HG03565 (cell line): ENCODE data around the gene DKKL1.
"Not testable (repeated sequence)": the region's sequence is repeated elsewhere in the genome, so short reads cannot be mapped to it uniquely, and the experiment has no call there.

ENCODE experiments used
- ATAC-seq: cut with Tn5 transposase; IDR thresholded peaks from one replicate; pipeline ENCODE4 v1.9.1; 2021; ENCODE audit warnings: mild to moderate bottlenecking, moderate library complexity; ENCODE audit not compliant: unreplicated experiment

DKKL1 gene

DNA sequence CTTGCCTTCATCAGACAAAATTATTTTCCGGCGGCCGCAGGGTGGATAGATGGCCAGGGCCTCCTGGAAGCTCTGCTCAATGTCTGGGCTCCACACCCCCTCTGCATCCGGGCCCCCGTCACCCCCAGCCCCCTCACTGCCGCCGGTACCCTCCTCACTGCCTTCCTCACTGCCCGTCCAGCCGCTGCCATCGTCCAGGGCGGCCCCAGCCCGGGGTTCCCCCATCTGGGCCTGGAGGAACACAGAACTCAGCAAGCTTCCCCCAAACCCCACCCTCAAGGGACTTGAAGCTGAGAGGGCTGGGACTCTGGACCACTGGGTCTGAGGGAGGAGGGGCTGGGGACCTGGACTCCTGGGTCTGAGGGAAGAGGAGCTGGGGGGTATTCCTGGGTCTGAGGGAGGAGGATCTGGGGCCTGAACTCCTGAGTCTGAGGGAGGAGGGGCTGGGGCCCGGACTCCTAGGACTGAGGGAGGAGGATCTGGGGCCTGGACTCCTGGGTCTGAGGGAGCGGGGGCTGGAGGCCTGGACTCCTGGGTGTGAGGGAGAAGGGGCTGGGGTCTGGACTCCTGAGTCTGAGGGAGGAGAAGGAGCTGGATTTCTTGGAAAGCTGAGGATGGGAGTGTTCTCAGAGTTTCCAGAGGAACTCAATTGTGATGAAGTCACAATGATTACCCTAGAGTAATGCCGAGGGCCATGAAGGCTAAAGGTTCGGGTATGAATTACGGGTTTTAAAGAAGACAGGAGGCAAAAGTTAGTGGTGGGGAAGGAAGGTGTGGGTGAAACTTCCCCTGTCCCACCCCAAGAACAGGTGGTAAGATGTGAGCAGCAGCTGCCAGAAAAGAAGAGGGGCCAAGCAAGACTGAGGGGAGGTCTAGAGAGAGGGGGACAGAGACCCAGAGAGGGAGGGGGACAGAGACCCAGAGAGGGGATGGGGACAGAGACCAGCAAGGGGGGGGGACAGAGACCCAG is 3.5 kb upstream of the DKKL1 start:
- no peak for ATAC-seq

DNA sequence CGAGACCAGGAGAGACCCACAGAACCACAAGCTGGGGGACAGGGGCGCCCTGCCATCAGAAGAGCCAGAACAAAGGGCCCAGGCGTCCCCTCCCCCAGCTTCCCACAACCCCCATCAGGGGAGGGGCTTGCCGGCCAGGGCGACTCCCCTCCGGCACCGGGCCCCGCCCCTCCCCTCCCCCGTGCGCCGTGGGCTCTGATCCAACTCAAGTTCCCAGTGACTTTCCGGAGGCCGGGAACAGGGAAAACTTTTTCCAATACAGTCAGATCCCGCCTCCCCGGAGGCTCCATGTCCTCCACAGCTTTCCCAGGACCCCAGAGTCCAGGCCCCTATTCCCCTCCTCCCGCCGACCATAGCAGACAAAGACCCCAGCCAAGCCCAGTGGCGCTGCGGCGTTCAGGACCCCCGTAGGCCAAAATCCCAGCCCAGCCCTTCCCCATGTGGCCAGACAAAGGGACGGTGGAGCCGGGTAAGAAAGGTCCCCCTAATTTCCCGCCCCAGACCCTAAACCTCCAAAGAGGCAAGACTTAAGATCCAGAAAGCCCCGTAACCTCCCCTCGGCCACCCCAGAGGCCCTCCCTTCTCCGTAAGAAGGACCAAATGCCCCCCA is 2.1 kb upstream of the DKKL1 start:
- ATAC-seq = no peak

DNA sequence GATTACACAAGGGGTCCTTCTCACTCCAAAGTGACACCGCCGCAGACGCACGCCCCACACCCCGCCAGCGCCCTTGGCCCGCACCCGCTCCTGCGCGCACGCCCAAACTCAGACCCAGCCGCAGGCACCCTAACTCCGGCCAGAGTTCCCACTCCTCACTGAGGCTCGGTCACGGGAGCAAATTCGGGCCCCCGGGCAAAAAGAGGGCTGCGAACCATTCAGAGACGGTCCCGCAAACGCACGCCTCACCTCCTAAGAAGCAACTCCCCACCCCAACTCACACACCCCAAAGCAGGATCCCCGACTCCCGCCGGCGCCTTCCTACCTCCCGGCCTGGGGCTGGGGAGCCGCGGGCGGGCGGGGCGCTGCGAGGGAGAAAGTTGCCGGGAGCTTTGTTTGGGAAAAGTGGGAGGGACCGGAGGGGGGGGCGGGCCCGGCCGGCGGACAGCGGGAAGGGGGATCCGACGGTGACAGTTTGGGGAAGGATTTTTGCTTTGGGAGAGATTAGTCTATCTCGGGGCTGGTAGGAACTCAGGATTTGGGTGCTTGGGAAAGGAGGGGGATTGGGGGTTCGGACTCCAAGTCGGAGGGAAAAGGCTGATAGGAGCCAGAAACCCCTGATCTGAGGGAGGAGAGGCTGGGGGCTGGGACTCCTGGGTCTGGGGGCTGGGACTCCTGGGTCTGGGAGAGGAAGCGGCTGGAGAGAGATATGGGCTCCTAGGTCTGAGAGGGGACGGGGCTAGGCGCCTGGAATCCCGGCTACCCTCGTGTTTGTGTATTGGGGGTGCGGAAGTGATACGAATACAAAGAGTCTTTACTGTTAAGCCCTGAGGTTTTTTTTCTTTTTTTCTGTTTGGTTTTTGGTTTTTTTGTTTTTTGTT is 1.4 kb upstream of the DKKL1 start, which contains the start of gene TEAD2:
TSS of gene TEAD2 (minus strand) at position 369 of the 881 bp plus-strand sequence. CDS start 2,341 bp downstream, outside the sequence.
- no peak for ATAC-seq

DNA sequence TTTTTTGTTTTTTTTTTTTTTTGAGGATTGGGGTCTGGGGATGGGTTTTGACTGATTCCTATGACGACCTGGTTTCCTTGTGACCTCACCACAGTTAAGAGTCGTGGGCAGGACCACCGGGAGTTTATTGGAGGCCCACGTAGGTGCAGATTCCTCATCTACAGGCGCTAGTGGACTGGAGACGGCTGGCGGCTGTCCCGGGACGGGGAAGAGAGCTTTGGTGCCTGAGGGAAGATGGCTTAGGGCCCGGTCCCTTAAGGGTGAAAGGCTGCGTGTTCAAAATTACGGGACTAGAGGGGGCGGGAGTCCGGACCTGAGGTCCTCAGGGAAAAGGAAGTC is 779 bp upstream of the DKKL1 start:
- ATAC-seq = no peak

DNA sequence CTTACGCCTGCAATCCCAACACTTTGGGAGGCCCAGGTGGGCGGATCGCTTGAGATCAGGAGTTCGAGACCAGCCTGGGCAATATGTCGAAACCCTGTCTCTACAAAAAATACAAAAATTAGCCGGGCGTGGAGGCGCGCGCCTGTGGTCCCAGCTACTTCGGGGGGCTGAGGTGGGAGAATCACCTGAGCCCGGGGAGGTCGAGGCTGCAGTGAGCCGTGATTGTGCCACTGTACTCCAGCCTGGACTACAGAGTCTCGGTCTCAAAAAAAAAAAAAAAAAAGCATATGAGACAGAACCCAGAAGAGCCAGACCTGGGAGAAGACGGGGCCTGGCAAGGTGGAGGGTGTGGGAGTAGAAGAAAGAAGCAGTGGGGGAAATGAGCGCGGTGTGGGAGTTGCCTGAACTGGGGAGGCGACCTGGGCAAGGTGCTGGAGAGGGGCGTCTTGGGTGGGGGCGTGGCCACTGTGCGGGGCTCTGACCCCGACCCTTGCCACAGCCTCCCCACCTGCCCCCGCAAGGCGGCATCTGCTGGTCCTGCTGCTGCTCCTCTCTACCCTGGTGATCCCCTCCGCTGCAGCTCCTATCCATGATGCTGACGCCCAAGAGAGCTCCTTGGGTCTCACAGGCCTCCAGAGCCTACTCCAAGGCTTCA is 533 bp downstream of the DKKL1 start:
- ATAC-seq = no peak

DNA sequence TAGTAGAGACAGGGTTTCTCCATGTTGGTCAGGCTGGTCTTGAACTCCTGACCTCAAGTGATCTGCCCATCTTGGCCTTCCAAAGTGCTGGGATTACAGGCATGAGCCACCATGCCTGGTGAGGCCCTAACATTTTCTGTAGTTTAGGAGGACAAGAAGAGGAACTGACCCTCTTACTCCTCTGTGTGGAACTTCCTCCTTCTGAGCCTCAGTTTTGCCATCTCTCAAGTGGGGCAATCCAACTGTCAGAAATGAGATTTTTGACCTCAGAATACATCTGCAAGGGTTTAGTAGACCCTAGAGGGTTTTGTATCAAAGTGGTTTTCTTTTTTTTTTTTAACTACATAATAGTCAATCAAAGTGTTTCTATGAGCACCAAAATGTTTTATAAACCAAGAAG is 2.4 kb downstream of the DKKL1 start:
- no peak for ATAC-seq

DNA sequence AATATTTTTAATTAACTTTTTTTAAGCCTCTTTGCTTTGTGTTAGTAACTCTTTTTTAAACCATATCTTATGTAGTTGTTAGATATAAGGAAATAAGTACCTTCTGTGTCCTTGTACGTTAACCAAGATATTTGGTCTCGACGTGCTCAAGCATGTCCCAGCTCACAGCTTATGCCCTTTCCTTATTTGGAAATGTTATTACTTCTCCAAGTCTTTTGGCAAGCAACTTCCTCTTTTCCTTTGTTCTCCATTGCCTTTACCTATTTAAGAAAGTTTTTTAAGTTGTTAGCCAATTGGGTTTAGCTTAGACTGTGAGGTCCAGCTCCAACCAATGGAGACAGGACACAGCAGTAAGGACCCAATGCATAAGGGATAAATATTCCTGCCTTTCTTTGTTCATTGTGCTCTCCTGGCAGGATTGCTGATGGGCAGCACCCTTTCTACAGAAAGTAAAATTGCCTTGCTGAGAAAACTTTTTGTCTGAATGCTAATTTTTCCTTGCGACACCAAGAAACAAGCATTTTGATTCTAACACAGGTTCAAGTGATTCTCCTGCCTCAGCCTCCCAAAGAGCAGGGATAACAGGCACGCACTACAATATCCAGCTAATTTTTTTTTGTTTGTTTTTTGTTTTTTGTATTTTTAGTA is 5.2 kb downstream of the DKKL1 start:
- no peak for ATAC-seq

DNA sequence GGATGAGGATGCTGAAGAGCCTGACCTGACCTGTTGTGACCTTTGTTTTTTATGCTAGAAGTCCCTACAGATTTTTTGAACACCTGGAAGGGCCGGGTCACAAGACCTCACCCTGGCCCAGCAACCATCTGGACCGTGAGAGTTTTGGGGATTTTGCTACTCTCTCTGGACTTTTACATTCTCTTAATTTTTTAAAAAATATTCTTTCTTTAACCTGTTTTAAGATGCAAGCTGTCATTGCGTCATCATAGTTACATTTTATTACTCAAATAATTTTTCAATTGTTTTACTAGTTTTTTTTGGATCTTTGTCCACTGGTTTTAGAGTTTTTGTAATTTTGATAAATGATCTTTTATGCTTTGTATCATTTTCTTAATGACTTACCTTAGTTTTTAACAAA is 7.5 kb downstream of the DKKL1 start:
- ATAC-seq = no peak

DNA sequence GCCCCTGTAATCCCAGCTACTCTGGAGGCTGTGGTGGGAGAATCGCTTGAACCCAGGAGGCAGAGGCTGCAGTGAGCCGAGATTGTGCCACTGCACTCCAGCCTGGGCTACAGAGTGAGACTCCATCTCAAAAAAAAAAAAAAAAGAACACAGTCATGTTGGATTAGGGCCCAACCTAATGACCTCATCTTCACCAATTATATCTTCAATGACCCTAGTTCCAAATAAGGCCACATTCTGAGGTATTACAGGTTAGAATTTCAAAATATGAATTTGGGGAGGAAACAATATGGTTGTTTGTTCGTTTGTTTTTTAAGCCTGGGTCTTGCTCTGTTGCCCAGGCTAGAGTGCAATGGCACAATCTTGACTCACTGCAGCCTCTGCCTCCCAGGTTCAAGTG is 9.5 kb downstream of the DKKL1 start:
- not testable (repeated sequence) for ATAC-seq

DNA sequence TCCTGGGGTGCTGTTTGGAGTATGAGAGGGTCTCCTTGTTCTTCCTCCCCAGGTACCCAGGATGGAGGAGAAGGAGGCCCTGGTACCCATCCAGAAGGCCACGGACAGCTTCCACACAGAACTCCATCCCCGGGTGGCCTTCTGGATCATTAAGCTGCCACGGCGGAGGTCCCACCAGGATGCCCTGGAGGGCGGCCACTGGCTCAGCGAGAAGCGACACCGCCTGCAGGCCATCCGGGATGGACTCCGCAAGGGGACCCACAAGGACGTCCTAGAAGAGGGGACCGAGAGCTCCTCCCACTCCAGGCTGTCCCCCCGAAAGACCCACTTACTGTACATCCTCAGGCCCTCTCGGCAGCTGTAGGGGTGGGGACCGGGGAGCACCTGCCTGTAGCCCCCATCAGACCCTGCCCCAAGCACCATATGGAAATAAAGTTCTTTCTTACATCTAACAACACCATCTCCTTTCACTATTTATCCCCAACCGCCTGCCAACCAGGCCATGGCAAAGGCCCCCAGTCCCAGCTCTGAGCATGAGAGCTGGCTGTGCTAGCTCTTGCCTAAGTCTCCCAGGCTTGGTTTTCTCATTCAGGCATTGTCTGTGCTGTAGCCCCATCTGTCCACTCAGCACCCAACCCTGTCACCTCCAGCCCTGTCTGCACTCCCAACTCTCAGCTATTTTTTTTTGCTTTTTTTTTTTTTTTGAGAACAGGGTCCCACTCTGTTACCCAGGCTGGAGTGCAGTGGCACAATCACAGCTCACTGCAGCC is 11.2 kb downstream of the DKKL1 start:
- ATAC-seq = no peak

DNA sequence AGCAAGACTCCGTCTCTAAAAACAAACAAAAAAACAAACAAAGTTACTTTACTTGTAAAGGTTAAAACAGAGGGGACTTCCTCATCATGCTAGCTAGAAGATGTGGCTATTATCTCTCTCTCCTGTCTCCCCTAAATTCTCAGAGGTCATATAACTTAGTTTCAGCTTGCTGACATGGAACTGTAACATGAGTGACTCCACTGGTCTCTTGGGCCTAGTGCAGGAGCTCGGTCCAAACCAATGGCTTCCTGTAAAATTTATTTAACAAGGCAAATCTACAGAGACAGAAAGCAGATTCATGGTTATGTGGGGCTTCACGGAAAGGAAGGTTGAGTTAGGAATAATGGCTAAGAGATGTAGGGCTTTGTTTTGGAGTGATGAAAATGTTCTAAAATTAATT is 14.8 kb downstream of the DKKL1 start:
- ATAC-seq = no peak

DNA sequence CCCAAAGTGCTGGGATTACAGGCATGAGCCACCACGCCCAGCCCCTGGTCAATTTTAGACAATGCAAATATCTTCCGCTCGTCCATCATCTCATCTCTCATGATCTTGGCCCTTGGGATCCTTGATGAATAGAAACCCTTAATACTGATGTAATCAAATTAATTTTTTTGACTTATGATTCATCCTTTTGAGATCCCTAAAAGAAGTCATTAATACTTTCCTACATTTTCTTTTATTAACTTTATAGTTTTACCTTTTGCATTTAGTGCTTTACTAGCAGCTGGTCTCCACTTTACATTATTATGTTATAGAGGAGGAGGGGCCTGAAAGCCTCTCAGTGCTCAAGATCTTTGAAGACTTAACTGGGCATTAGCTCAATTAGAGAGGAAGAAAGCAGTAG is 16.7 kb downstream of the DKKL1 start:
- no peak for ATAC-seq

DNA sequence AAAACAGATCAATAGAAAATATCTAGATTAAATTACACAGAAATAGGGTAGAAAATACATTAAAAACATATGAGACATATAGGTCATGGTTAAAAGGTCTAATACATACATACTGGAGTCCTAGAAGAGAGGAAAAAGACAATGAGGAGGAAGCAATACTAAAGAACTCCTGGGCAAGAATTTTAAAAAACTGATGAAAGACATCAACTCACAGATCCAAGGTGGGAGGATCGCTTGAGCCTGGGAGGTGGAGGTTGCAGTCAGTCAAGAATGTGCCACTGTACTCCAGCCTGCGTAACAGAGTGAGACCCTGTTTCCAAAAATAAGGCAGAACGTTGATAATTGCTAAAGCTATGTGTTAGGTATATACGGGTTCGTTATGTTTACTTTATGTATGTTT is 19.0 kb downstream of the DKKL1 start:
- ATAC-seq = no peak

DNA sequence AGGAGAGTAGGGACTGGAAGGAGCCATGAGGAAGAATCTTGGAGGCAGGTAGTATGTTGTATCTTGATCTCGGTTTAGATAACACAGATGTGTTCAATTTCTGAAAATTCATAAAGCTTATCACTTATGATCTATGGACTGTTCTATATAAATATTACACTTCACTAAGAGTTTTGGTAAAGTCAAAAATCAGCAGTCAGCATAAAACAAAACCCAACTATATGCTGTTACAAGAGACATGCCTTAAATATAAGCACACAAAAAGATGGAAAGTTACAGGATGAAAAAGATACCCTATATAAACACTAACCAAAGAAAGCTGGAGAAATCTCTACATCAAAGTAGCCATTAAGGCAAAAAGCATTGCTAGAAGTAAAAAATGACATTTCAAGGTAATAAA is 19.9 kb downstream of the DKKL1 start:
- ATAC-seq = no peak

DNA sequence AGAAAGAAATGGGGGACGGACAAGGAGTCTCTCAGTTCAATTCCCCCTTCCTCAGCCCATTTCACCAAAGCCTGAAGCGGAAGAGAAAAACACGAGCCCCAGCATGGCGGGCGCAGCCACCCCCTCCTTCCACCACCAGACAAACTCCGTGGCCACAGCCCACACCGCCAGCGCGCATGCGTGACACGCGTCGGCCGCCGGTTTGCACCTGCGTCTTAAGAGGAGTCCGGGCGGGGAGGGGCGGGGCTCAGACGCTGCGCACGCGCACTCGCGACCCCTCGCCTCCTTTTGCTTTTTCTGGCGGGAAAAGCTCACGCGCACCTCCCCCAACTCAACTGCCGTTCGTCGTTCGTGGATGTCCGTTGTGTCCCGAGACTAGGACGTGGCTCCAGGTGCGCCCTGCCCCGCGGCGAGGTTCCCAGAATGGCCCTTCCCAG is 24.3 kb downstream of the DKKL1 start, which contains the start of gene KASH5:
TSS of gene KASH5 (plus strand) at position 314 of the 437 bp plus-strand sequence. CDS start 2,635 bp downstream, outside the sequence.
- no peak for ATAC-seq

DNA sequence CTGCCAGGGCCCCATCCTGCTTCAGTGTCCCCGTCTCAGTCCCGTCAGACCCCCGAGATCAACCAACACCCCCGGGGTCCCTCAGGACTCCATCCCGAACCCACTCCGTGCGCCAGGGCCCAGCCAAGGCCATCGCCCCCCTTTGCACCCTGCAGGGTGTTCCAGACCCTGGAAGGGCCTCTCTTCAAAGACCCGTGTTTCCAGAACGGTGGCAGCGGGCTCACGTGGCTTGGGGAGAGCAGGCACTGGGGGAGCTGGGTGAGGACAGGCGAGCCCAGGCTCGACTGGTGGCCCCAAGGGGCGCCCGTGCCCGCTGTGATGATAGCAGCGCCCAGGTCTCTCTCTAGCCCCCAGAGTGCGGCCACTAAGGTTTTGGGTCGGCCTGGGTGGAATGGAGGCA is 25.7 kb downstream of the DKKL1 start:
- ATAC-seq = no peak

DNA sequence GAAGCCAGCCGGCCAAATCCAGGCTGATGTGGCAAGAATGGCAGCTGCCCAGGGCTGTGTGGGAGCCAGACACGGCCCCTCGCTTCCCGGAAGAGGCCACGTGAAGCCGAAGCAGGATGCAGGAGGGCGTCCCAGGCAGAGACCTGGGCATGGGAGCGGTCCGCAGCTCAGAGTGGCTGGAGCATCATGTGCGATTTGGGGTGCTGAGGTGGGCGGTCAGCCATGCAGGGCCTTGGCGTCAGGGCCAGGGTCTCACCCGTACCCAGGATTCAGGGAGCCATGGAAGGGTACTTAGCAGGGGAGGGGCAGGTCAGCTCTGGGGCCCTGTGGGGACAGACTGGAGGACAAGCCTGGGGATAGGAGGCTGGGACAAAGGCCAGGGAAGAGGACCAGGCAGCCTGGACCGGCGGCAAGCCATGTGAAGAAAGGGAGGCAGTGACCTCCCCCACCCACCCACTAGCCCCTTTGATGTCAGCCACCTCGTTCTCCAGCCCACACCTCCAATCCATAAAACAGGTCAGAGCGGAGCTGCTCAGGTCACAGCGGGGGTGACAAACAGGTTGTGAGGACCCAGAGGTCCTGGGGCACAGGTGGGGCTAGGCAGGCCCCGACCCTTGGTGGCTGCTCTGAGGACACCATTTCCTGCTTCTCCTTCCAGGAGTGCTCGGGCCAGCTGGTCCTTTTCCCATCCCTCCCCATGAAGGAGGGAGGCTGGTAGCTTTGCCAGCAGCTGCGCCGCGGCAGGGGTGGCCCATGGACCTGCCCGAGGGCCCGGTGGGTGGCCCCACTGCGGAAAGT is 26.7 kb downstream of the DKKL1 start:
- ATAC-seq = no peak

DNA sequence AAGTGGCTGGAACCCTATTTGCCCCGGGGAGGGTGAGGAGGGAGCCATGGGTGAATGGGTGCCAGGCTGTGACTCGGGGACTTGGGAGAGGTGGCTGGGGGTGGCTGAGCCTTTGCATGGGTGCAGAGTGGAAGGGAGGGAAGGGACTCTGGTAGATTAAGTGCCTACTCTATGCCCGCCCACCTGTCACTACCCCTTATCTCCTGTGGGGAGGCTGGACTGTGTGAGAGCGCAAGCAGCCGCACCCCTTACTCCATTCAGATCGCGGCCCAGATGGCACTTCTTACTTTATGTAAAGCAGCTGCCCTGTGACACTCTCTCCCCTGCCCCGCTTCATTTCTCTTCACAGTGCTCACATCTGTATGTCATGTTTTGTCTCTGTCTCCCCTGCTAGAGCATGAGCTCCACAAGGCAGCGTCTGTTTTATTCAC is 27.3 kb downstream of the DKKL1 start:
- no peak for ATAC-seq
